Measurements from ENCODE around the gene NR2F1-AS1. TPM values are rescaled to one million over a fixed set of nuclear protein-coding genes. Genes with fewer than 3 reads are reported as not detected.
"Not testable (repeated sequence)": the region's sequence is repeated elsewhere in the genome, so short reads cannot be mapped to it uniquely, and the experiment has no call there.

The NR2F1-AS1 gene
- total RNA-seq, 1 experiment from 2014 or later, result 10.8 TPM

- no peak for DNase-seq (ENCODE audit: low read depth)
Measured at GRCh38 chr5:93576994-93577853, 3.8 kb downstream of the NR2F1-AS1 start.

DNA sequence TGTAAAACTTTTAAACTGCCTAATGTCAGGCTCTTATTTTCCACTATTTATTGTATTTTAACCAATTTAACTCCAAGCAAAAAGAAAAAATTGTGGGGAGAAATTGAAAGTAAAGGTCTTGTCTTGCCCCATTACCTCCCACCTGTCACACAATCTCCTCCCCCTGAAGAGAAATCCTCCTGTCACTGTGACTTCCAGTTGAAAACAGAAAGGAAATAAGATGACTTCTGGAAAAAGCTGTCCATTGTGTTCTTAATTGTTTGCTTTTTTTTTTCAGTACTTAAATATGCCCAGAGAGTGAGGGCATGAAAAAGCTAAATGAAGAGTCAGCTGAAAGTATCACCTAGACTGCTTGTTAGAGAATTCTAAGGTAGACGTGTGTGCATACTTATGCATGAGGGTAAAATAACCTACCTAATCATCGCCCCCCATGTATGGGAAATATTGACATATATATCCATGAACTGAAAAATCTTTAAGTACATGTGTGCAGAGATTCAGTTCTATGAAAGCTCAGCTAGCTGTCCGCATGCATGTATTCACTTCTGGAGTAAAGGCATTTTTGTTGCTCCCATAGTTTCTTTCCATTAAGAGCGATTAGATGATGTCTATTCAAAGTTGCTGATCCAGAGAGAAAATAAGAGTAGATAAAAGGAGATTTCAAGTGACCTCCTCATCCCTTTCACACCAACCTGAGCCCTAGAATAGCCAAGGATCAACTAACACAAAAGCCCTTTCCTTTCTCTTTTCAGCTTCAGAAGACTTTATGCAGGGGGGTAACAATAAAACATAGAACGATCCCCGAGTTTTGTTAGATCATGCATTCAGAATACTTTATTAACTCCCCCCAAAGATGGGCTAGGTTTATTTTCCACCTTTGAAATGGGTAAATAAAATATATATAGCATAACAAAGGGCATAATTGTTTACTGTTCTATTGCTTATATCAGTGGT lies 5.3 kb downstream of the NR2F1-AS1 start:
- no peak for DNase-seq (ENCODE audit: low read depth)

GRCh38 chr5:93574491-93575305 lies 6.3 kb downstream of the NR2F1-AS1 start:
- DNase-seq (ENCODE audit: low read depth), result no peak

DNA sequence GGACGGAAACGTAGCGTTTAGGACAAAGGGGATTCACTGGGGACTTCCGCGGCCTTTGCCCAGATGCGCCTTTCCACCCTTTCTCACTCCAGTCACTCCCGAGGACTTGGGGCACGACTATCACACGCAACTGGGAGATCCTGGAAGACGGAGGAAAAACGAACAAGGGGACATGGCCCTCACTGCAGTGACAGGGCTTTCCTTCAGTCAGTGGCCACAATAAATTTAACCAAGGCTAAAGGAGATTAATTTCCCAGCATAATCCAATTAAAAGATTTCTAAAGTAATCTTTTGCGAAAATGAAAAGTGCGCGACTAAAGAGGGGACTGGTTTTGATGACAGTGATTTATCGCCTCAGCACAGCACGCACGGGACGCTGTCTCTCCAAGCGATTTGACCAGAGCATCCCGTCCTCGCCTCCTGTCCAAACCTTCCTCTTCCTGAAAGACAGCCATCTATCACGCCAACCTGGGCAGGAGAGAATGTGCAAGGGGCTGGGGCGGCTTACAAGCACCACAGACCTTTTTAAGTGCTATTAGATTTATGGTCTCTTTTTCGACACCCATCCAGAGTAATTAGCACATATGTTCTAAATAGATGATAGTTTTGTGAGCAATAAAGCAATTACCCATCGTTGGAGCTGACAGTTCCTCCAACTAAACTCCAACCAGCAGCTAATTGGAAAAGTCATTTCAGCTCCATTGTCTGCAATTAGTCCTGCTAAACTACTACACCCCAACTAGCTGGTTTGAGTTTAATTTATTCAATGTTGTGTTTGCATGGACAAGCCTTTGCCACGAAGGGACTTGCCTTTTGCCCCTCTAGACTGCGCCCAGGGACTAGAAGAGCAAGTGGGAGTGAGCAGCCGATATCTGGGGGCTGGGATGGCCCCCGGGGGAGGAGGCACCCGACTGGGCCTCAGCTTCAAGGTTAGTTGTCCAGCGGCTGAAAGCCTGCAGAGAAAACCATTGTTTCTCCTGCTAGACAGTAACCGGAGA lies 7.4 kb downstream of the NR2F1-AS1 start:
- DNase-seq (ENCODE audit: low read depth), result no peak

GRCh38 chr5:93572608-93573353 lies 8.2 kb downstream of the NR2F1-AS1 start:
- DNase-seq (ENCODE audit: low read depth), result no peak

DNA sequence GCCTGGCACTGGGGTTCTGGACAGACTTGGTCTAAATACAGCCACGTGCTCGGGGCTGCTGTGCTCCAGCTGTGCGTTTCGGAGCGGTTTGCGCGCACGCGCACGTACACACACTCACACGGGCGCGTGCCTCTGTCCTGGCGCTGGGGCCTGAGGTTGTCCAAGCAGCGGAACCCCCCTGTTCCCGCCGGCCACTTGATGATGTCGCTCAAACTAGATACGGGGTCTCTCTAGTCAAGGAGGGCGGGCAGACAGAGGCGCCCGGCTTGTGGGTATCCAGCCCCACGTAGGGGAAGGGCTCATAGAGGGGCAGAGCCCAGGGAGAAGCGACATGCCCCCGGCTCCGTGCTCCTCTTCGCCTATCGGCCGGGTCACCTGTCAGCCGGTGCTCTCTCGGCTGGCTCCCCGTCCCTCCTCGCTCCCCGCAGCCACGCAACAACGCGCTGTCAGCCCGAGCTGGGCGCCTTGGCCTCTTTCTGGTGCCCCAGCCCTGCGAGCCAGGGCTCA lies 8.9 kb downstream of the NR2F1-AS1 start:
- no peak for DNase-seq (ENCODE audit: low read depth)

DNA sequence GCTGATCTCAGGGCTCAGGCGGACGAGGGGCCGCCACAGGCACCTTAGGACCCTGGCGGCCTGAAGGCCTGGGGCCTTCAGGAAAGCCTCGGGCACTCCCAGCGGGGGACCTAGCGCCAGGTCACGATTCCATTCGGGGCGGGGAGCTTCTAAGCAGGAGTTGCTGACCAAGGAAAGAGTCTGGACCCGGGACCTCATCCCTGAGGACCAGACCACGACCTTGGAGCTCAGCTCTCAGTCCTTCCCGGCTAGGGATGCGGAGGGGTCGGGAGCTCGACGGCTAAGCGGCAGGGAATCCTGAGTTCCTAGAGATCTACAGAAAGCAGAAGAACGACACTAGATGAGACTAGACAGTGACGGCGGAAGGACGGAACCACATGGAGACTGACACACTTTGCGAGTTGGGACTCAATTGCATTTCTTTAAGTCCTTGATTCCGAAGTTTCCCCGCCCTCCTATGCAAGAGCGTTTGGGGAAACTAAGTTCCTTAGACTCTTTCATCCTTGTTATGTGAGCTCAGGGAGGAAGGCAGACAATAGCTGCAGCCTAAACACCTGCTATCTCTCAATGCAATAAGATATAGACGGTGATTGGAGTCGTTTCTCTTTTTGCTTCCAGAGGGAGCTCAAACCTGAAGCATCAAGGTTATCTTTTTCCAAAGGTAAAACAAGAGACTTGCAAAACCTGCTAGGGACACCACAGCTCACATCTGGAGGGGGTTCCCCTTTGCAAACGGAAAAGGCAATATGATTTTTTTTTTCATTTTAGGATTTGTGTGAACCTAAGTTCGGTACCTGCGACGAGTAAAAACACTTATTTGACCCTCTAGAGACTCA lies 9.7 kb downstream of the NR2F1-AS1 start:
- no peak for DNase-seq (ENCODE audit: low read depth)

DNA sequence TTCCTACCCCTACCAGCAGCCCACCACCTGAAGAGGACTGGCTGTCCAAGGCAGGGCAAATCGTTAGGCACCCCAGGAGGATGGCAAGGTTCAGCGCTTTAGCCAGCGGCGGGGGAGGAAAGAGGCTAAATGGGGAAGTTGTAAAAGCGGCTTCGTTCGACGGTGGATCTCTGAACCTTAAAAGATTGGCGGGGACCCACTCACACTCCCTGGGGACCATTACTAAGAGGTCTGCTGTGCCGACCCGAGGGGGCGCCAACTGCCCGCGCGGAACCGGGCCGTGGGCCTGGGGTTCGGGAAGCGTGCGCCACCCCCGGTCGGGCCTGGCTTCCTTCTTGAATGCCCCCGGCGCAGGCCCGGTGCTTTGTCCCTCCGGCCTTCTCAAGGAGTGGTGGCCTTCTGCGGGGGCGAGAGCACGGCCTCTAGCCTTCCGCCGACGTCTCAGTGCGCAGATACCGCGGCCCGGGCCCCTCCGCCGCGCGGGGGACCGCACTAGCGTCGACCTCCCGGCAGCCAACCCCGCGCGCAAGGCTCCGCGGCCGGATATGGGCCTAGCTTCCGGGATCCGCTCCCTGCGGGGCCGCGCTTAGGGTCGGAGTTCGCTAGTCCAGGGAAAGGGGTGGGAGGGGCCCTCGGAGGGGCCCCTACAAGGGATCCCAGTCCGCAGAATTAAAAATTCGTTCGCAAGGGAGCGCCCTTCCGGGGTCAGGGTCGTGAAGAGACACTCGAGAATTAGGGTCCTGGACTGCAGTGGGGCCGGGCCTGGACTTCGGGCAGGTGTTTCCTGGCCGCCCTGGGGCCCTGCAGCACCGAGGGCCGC lies 10.5 kb downstream of the NR2F1-AS1 start:
- no peak for DNase-seq (ENCODE audit: low read depth)

DNA sequence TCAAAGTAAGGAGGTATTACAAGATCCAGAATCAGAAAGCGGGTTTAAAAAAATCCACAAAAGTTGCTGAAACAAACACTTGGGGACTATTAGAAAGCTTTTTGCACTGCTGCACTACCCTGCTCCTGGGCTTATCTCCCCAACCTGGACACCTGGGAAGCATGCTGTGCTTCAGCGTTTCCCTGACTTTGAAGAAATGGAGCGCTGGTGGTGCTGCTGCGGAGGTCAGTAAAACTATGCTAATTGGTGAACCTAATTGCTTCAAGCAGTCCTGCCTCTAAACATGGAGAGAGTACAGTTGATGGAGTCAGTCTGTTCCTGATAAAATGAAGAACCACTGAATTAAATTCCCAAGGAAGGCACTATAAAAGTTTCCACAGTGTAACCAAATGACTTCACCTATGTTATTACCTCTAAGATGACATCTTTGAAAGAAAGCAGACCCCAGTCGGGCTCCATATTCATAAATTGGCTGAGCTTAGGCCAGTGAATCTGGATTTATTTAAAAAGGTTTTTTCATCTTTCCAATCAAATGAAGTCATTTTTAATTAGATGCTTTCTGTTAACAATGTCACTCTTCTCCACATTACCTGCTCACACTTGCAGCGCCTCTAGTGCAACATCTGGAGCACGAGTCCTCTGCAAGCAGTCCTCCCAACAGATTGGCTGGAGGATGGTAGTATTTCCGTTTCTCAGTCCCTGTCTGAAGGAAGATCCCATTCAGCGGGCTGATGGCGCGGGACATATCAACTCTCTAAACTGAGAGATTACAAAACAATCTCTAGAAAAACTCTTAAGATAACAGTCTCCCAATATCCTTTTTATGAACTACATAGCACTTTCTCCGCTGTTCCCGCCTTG lies 11.5 kb downstream of the NR2F1-AS1 start:
- no peak for DNase-seq (ENCODE audit: low read depth)

DNA sequence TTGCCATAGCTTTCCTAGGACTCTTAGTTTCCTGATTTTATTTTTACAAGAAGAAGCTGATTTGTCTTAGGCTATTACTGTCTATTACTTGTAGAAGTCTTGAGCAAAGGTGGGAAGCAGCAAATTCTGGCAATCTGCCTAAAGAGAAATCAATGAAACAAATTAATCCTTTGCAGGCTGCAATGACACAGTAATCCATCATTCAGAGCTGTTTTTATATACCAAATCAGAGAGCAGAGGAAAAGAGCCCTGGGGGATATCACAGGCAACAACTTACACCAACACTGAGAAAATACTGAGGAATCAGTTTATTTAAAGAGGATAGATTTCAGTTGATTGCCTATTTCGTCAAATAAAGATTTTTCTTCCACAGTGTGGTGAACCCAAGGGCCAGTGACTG lies 13.6 kb downstream of the NR2F1-AS1 start:
- no peak for DNase-seq (ENCODE audit: low read depth)

- no peak for DNase-seq (ENCODE audit: low read depth)
Measured at GRCh38 chr5:93566091-93566490, 14.9 kb downstream of the NR2F1-AS1 start.

- DNase-seq (ENCODE audit: low read depth), result no peak
Measured at GRCh38 chr5:93557021-93557604, 23.9 kb downstream of the NR2F1-AS1 start.

- not testable (repeated sequence) for DNase-seq (ENCODE audit: low read depth)
Measured at GRCh38 chr5:93549594-93549993, 31.4 kb downstream of the NR2F1-AS1 start.

DNA sequence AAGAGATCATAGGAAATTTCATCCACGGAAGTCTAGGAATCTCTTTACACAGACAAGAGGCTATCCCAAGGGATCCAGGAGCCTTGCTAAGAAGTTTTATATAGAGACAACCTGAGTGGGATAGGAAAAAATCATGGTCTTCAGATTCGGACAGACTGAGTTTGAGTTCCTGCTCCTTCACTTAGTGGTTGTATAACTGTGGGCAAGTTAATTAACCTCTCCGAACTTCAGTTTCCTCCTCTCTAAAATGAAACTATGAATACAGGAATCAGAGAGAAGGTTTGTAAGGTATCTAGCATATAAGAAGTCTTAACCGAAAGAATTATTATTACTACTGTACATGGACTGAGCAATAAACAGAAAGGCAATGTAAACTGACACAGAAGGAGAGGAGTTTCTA lies 35.1 kb downstream of the NR2F1-AS1 start:
- DNase-seq (ENCODE audit: low read depth), result no peak

DNA sequence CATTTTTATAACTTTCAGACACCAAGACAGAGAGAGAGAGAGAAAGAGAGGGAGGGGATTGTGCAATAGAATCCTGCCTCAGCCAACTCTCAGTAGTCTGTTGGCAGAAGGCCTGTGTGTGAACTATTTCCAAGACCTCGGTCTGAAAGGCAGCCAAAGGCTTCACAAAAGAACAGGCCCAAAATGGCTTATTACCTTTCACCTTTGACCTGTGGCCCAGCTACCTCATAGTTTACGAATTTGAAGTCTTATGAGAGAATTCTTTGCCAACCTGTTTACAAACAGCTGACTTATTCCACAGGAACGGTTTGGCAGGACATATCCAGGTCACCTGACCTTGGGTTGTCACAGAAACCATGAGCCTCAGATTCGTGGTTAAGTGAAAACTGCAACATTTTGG lies 48.6 kb downstream of the NR2F1-AS1 start:
- DNase-seq (ENCODE audit: low read depth), result peak; percentile 87

- DNase-seq (ENCODE audit: low read depth), result not testable (repeated sequence)
Measured at GRCh38 chr5:93521815-93522214, 59.2 kb downstream of the NR2F1-AS1 start.
